GM21528 (cell line): Measurements from ENCODE around the gene FLAD1.

Source experiments
- ATAC-seq: cut with Tn5 transposase; IDR thresholded peaks from one replicate; pipeline ENCODE4 v1.9.1; 2021; ENCODE audit warnings: mild to moderate bottlenecking, moderate library complexity; ENCODE audit not compliant: unreplicated experiment, low FRiP score

The FLAD1 gene

GRCh38 chr1:154951901-154952657 is 31.1 kb upstream of the FLAD1 start:
- no peak for ATAC-seq

DNA sequence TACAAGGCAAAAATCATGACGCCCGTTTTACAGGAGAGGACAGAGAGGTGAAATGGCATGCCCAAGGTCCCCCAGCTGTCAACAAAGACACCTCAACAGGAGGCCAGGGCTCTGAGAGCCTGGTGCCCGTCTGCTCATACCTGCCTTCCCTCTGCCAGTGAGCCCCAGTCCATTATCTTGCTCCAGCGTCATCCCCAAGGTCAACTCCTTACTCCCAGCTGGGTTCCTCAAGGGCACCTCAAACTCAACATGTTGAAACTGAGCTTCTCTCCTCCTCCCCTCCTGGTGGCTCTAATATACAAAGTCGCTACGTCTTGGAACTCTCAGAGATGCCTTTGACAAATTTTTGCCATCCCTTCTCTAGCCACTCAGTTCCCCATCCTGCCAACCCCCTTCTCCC is 30.5 kb upstream of the FLAD1 start:
- no peak for ATAC-seq

- no peak for ATAC-seq
Measured at GRCh38 chr1:154953611-154954038, 29.5 kb upstream of the FLAD1 start.

DNA sequence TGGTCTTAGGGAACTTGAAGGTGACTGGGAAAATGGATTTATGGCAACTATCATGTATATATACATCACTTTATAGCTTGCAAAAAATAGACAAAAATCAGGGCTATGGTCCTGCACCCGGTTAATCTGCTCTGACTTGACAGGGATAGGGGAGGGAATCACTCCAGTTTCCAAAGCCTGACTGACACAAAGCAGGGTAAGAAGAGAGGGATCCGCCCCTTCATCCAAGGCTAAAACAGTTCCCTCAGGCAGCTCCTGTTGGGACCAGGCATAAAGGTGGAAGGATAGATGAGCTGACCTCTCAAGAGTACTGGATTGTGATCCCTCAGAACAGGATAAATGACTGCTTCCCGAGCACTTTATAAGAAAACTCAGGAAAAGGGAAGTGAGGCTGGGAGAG is 28.6 kb upstream of the FLAD1 start:
- no peak for ATAC-seq

- ATAC-seq, result peak; percentile 46
Measured at GRCh38 chr1:154955039-154955717, 28.0 kb upstream of the FLAD1 start.

DNA sequence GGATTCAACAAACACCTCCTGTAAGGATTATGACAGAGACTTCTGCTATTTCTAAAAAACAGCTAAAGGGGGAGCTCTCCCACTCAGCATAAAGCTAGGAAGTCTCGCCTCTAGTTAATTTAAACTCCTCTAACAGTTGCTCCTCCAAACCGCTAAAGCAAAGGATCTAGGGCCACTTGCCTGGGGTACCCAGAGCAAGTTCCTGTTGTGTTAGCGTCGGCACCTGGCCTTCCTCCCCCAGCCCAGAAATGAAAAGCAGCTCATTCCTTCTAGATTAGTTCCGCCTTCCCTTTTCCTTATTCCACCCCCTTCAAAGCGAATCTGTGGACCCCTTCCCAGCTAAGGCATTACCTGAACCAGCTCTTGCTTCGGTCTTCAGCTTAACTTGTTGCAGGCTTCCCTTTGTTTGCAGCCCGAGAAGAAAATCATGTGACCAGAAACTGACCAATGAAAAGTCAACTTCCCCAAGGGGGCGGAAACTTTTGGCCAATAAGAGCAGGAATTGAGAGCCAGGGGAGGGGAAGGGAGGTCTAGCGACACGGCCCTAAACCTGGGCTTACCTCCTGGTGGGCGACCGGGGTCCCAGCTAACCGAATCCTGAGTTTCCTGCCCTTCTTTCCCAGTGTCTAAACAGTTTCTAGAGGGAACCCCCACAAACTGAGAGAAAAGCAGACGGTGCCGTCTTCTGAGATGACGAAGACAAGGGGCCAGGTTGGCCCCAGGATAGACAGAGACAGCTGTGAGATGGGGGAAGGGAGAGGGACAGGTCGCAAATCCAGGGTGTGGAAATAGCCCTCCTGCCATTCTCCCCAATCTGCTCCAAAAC is 27.2 kb upstream of the FLAD1 start, which contains the start of gene PBXIP1:
Gene PBXIP1, minus strand, starts transcription at position 382 of the 826 bp plus-strand sequence. CDS start 2,378 bp downstream, outside the sequence.
- peak; percentile 61 for ATAC-seq

GRCh38 chr1:154956544-154956941 is 26.6 kb upstream of the FLAD1 start:
- no peak for ATAC-seq

DNA sequence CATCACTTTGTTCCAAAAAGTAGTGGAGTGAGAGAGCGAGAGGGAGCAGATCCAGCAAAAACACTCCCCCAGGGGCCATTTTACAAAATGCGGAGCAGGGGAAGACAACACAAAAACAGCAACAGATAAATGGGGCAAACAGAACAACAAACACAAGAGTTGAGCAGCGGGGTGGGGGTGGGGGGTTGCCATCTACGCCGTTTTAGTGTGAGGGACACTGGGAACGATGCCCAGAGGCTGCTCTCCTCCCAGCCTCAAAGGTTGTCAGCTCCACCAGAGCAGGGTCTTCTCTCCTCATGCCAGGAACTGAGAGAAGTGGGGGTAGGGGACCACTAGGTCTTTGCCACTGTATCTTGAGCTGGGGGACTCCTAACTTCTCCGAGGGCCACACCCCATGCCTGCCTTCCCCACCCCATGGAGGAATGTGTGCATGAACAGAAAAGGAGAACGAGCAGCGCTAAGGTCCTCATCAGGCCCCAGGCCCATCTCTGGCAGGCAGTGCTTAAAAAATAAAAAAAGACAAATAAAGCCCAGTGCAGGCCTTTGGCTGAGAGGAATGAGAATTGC is 26.0 kb upstream of the FLAD1 start:
- no peak for ATAC-seq

DNA sequence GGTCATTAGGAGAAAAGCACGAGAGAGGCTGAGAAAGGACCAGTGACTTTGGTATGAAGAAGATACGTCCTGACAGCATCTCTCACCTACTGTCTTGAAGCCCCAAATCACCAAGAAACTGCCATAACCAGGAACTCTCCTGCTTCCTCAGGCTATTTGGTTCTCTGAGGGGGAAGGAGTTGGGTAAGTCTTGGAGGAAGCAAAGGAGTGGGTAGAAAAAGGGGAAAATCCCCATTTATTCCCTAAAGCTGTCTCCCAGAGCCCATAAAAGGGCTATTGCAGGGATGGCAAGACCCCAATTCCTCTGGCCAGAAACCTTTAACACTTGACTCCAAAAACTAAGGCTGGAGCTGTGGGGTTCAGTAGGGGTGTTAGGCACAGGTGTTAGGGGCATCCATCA is 25.1 kb upstream of the FLAD1 start:
- no peak for ATAC-seq

DNA sequence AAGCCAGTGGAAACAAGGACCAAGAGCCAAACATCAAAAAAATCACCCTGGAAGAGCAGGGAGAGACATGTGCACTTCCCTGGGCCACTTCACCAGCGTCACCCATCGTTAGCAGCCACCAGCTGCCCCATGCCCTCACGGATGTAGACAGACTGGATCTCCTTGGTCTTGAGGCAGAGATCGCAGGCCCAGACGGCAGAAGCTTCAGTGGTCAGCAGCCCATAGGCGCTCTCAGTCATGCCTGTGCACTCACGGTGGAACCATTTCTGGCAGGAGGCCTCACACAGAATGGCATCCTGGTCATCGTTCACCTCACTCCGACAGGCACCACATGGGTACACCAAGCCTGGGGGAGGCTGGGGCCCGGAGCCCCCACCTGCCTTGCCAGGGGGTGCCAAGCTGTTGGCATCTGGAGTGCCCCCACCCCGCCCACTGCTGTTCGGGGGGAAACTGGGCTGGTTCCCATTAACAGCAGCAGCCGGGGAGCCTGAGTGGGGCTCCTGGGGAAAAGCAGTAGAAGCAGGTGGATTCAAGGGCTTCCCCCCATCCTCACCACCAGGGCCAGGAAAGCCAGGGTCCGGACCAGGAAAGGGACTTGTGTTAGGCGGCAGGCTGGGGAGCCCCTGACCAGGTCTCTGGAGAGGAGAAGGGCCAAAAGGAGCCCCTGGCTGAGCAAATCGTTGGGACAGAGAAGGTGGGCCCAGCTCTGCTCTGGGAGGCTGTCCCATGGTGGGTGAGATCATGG is 24.3 kb upstream of the FLAD1 start:
- no peak for ATAC-seq

- no peak for ATAC-seq
Measured at GRCh38 chr1:154959426-154959780, 23.7 kb upstream of the FLAD1 start.

DNA sequence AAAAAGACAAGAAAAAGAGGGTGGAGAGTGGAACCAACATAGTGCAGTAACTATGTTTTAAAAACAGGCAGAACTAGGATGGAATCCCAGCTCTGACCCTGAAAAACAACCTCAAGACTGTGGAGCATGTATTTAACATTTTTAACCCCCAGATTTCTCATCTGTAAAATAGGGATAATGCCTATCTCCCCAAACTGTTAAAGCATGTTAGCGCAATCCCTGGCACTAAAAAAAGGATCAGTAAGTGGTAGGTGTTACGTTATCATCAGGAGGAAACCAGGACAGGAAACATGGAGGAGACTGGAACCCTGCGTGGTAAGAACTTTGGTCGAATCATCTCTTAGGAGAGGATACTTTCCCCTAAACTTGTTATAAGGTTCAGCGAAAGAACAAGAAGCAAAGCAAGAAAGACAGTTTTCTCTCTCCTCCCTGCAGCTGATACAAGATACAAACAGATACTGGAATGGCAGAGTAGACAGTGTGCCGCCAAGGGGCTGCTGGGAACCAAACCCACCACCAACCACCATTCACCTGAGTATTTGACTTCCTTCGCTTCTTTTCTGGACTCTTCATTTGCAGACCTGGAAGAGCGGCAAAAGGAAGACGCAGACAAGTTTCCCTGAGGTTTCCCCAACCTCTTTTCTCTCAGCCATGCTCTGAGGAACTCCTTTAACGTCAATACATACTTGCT is 22.6 kb upstream of the FLAD1 start:
- no peak for ATAC-seq

DNA sequence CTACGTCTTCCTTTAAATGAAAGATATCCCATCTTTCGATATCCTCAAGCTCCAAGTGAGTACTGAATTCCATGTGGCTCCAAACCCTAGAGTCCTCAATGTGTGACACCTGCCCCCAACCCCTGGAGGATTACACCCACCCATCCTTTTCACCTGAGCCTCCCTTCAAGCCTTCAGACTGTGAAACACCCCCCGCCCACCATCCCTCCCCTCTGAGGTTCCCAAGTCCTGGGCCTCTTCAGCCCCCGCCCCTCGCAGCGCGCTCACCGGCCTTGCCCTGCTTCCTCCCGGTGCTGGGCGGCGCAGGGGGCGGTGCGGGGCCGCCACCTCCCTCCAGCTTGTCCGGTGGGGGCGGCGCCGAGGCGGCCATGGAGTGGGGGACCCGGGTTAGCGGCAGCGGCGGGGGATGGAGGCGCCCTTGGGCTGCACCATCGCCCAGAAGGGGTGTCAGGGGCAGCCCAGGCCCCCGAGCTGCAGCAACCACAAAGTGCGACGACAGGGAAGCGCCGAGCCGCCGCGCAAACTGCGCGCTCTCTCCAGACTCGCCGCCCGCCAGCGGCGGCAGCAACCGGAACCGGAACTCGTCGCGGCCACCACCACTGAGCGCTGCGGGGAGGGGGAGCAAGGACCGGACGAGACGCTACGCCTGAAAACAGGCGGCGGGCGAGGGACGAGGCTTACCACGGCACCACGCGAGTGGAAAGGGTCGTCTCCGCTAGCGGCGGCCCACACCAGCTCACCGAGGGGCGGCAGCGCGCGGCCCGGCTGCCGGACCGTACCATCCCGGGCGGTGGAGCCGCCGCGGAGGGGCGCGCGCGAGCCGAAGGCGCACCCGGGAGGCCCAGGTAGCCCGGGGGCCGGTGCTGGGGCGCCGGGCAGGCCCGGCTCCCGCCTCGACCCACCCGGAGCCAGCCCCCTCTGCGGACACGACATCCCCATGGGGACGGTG is 21.7 kb upstream of the FLAD1 start, which contains the start of gene PYGO2:
Gene PYGO2, minus strand, starts transcription at position 576 of the 949 bp plus-strand sequence. Its CDS starts 206 bp downstream, at position 370.
- ATAC-seq, result peak; percentile 66

GRCh38 chr1:154962156-154962749 is 20.9 kb upstream of the FLAD1 start:
- ATAC-seq, result no peak

DNA sequence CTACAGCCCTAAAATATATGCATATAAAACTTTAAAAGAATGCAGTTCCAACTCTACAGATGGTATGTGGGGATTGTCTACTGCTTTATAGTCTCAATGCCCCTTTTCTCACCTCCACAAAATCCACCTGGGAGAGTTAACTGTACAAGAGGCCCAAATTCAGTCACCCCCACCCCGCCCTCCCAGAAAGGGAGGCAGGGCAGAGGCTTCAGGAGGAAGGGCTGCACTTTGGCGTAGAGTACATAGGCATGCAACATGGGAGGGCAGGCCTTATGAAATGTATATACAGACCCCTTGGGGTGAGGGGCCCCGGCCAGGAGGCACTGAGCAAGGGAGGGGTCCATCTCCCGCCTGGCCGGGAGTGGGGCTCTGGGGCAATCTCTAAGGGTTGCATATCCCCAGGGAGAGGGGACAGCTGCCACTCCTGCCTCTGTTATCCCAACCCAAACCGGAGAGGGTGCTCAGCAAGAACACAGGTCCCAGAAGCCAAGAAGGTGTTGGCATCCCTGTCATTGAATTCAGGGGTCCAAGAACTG is 20.3 kb upstream of the FLAD1 start:
- ATAC-seq, result no peak

DNA sequence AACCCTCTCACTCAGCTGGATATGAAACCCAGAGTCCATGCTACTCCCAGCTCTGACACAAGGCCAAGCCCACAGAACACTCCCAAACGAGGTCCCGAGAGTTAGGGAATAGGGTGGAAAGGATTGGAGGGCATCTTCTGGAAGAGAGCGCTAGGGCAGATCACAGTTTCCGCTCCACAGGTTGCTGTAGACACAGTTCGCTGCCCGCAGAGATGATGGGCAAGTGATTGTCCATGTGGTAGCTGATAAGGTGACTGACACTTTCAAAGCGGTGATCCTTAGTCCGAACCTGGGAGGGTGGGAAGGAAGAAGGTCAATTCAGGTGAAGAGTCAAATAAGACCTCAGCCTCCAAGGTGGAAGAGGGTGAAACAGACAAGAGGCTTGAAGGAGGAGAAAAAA is 19.5 kb upstream of the FLAD1 start:
- ATAC-seq, result no peak

- ATAC-seq, result no peak
Measured at GRCh38 chr1:154964359-154964758, 18.8 kb upstream of the FLAD1 start.

DNA sequence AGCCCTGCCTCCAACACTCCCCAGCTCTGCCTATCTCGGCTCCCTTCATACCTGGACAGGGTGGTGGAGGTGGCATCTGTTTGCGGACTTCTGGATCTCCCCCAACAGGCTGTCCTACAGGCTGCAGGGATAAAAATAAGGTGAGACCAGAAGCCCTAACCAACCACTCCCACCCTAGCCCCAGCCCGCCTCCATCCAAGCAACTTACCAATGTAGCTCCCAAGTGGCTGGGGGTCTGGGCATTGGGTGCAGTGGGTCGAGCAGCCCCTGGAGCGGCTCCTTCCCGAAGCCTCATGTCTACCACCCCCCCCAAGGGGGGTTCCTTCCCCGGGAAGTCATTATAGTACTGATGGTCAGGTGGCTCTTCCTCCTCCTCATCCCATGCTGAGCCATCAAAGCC is 17.0 kb upstream of the FLAD1 start:
- ATAC-seq, result no peak
